ENCODE measurements around the gene MADD.

The MADD gene

GRCh38 chr11:47378010-47378835 is 108.3 kb downstream of the MADD start, which contains the start of gene SPI1:
Gene SPI1, minus strand, starts transcription at chr11:47378547. Its CDS starts 194 bp downstream, at chr11:47378353.
- peak in 9 of 58 donors; percentile 17 to 49 (median 24) for DNase-seq

GRCh38 chr11:47378836-47379170 is 108.9 kb downstream of the MADD start:
- DNase-seq: no peak

- DNase-seq: no peak
Observed at GRCh38 chr11:47379317-47379716, 109.4 kb downstream of the MADD start.
